GM12872 (cell line): ENCODE measurements around the gene RCBTB2.

Experiments
- TF ChIP-seq, protein P1 (sequence below): IDR thresholded peaks from 3 replicates; pipeline ENCODE4 v1.5.1; 2011; ENCODE audit warnings: low read depth, mild to moderate bottlenecking, low read length, moderate library complexity; ENCODE audit not compliant: insufficient read depth

RCBTB2 gene

GRCh38 chr13:48496271-48497161 lies 36.4 kb downstream of the RCBTB2 start:
- TF ChIP-seq, protein P1, sequence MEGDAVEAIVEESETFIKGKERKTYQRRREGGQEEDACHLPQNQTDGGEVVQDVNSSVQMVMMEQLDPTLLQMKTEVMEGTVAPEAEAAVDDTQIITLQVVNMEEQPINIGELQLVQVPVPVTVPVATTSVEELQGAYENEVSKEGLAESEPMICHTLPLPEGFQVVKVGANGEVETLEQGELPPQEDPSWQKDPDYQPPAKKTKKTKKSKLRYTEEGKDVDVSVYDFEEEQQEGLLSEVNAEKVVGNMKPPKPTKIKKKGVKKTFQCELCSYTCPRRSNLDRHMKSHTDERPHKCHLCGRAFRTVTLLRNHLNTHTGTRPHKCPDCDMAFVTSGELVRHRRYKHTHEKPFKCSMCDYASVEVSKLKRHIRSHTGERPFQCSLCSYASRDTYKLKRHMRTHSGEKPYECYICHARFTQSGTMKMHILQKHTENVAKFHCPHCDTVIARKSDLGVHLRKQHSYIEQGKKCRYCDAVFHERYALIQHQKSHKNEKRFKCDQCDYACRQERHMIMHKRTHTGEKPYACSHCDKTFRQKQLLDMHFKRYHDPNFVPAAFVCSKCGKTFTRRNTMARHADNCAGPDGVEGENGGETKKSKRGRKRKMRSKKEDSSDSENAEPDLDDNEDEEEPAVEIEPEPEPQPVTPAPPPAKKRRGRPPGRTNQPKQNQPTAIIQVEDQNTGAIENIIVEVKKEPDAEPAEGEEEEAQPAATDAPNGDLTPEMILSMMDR: no peak

- TF ChIP-seq, protein P1: no peak
Observed at GRCh38 chr13:48494874-48495273, 38.0 kb downstream of the RCBTB2 start.

- TF ChIP-seq, protein P1: no peak
Observed at GRCh38 chr13:48493851-48494250, 39.0 kb downstream of the RCBTB2 start.

GRCh38 chr13:48493066-48493765 lies 39.7 kb downstream of the RCBTB2 start:
- TF ChIP-seq, protein P1: no peak

- TF ChIP-seq, protein P1: no peak
Observed at GRCh38 chr13:48492470-48493065, 40.3 kb downstream of the RCBTB2 start.

- TF ChIP-seq, protein P1: no peak
Observed at GRCh38 chr13:48492096-48492440, 40.8 kb downstream of the RCBTB2 start.

DNA sequence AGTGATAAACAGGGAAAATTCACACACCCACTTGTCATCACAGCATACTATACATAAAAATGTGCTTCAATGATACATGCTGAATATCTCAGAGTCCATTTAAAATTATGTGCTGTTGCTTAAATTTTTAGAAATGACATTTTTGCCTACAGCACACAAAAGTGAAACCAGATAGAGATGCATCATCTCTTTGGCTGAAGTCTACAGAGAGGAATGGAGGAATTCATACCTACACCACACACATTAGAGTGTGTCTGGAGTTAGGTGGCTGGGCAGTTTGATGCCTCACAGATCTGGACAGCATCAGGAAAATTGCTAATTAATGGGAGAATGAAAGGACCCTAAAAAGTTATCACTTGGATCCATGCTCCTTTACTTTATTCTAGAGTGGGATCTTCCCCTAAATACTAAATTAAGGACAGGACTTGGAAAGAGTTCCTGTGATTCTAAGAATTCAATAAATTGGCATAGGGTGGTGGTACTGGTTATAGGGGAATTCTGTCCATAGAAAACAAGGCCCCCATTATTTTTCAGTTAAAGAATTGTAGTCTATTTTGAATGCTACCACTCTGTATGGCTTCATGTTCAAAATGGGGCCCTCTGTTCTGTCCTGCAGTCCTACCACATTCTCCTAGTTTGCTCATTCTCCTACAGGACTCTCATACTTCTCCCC lies 41.3 kb downstream of the RCBTB2 start:
- TF ChIP-seq, protein P1: no peak
